GM12878 (cell line): ENCODE results near the gene PPFIA3. TPM values are rescaled to one million over a fixed set of nuclear protein-coding genes. Genes with fewer than 3 reads are reported as not detected.

Experiments used
- ATAC-seq: fragments of 200-7000 bp; cut with Tn5 transposase; 3 replicates; pipeline ENCODE4 v1.9.1; 2020; ENCODE audit warnings: mild to moderate bottlenecking, moderate library complexity
- BruUV-seq: library from RNA; stranded (reverse); fragments of 400-500 nt; replicated peaks from 2 replicates; lab custom pipeline; 2021; lab: Mats Ljungman, UMichigan
- CTCF ChIA-PET: fragments of 300-600 bp; sonication (Branson Sonifier 250); formaldehyde crosslinking; extraction: SDS; loops from one replicate; lab custom pipeline; 2021; ENCODE audit warnings: inconsistent platforms; lab: Yijun Ruan, JAX
- POLR2A ChIA-PET: fragments of 350-600 bp; formaldehyde crosslinking; extraction: SDS; loops from one replicate; lab custom pipeline; 2021; ENCODE audit warnings: inconsistent platforms; lab: Charles Lee
- RAD21 ChIA-PET: fragments of 300-600 bp; sonication (Branson Sonifier 250); formaldehyde crosslinking; loops from one replicate; lab custom pipeline; 2023; ENCODE audit warnings: antibody characterized with exemption; ENCODE audit not compliant: unreplicated experiment; lab: Charles Lee
- SMC1A ChIA-PET: fragments of 300-600 bp; sonication (Branson Sonifier 250); formaldehyde crosslinking; loops from one replicate; lab custom pipeline; 2023; ENCODE audit not compliant: unreplicated experiment, uncharacterized antibody; lab: Charles Lee
- DNase-seq: peaks from one replicate; pipeline ENCODE4 v3.0.0-alpha.2; 2011; ENCODE audit warnings: low read depth, low spot score
- FAIRE-seq: peaks from 3 replicates; lab custom pipeline; 2011; peaks lifted over from hg19 to GRCh38; lab: Jason Lieb, UNC
- H2AFZ ChIP-seq: 2 replicates; pipeline ENCODE4 v1.6.0; 2011; ENCODE audit warnings: low read depth, low read length, control low read depth; ENCODE audit not compliant: control insufficient read depth
- H3K27ac ChIP-seq: 2 replicates; pipeline ENCODE4 v1.5.1; 2011; ENCODE audit warnings: control low read depth; ENCODE audit not compliant: control insufficient read depth, insufficient read depth
- H3K27me3 ChIP-seq, 2 experiments: replicated peaks in 1 of 2; 2 replicates each; pipeline versions ENCODE4 v1.6.0 to v1.6.1; 2011; ENCODE audit warnings: low read length in 1 of 2; ENCODE audit not compliant: control insufficient read depth in 2 of 2, insufficient read depth in 2 of 2
- H3K36me3 ChIP-seq, 2 experiments: 2 replicates each; pipeline ENCODE4 v1.5.1; 2011; ENCODE audit warnings: low read length in 1 of 2; ENCODE audit not compliant: control insufficient read depth in 2 of 2, insufficient read depth in 2 of 2
- H3K4me1 ChIP-seq: 2 replicates; pipeline ENCODE4 v1.6.1; 2011; ENCODE audit warnings: mild to moderate bottlenecking, low read length, moderate library complexity, mixed read lengths; ENCODE audit not compliant: control insufficient read depth, insufficient read depth
- H3K4me2 ChIP-seq: 2 replicates; pipeline ENCODE4 v1.6.0; 2011; ENCODE audit warnings: control low read depth; ENCODE audit not compliant: control insufficient read depth, insufficient read depth
- H3K4me3 ChIP-seq: fragments of 200-600 bp; sonication (generic); 2 replicates; pipeline ENCODE4 v1.5.1; 2016
- H3K79me2 ChIP-seq: 2 replicates; pipeline ENCODE4 v1.6.0; 2011; ENCODE audit warnings: low read length; ENCODE audit not compliant: control insufficient read depth, insufficient read depth
- H3K9ac ChIP-seq: 2 replicates; pipeline ENCODE4 v1.8.0; 2011; ENCODE audit warnings: low read length, control low read depth, mixed read lengths; ENCODE audit not compliant: control insufficient read depth, insufficient read depth
- H3K9me3 ChIP-seq: replicated peaks from 3 replicates; pipeline ENCODE4 v1.5.1; 2011; ENCODE audit warnings: mild to moderate bottlenecking, low read length; ENCODE audit not compliant: control insufficient read depth, insufficient read depth
- H4K20me1 ChIP-seq: 2 replicates; pipeline ENCODE4 v1.6.0; 2011; ENCODE audit not compliant: control insufficient read depth, insufficient read depth
- CBX5 ChIP-seq: sonication (generic); IDR thresholded peaks from 2 replicates; pipeline ENCODE4 v1.6.1; 2016; ENCODE audit warnings: low read depth, moderate library complexity, mild to moderate bottlenecking, inconsistent platforms
- PML ChIP-seq: IDR thresholded peaks from 2 replicates; pipeline ENCODE4 v1.6.1; 2012; ENCODE audit warnings: low read length, inconsistent platforms
- POLR2A ChIP-seq: IDR thresholded peaks from 2 replicates; pipeline ENCODE4 v1.6.1; 2011; ENCODE audit warnings: low read depth, mild to moderate bottlenecking, low read length
- POLR2AphosphoS2 ChIP-seq: IDR thresholded peaks from 2 replicates; pipeline ENCODE4 v1.6.1; 2011; ENCODE audit warnings: low read depth, mild to moderate bottlenecking, low read length, improper control_type of control experiment, moderate library complexity
- ZBTB40 ChIP-seq: fragments of 450-650 bp; IDR thresholded peaks from 2 replicates; pipeline ENCODE4 v1.6.1; 2016; ENCODE audit warnings: mild to moderate bottlenecking, moderate library complexity, borderline replicate concordance
- WGBS: methylation state at CpG from one replicate; pipeline ENCODE4 v1.1.6; 2016; ENCODE audit warnings: low lambda C conversion rate; ENCODE audit not compliant: insufficient replicate concordance, insufficient coverage; ENCODE audit errors: missing lambda C conversion rate; 5-methylcytosine and 5-hydroxymethylcytosine counted together
- in situ Hi-C: fragments of 300-500 bp; cut with MboI; formaldehyde crosslinking; loops from 9 replicates; pipeline ENCODE4 v1.14.3; 2018; ENCODE audit warnings: mixed read lengths
- intact Hi-C: fragments of 100-400 bp; cut with micrococcal nuclease; formaldehyde crosslinking; loops from one replicate; pipeline ENCODE4 v1.14.2; 2022; ENCODE audit not compliant: unreplicated experiment
- polyA plus RNA-seq, 11 experiments: library from polyadenylated mRNA; depleted of rRNA in 4 of 11; unstranded in 6 of 11; stranded (reverse) in 5 of 11; fragments of >200 nt; fragmentation: Nextera tagmentation in 4 of 11; fragmentation: Illumina TruSeq in 1 of 11; extraction: Ambion mirVana in 4 of 11; extraction: Trizol in 1 of 11; gene quantifications; 1 replicate in 1 of 11; 2 replicates in 10 of 11; pipeline versions ENCODE4 v1.2.1 to v1.2.3, GENCODE V29; 2011 to 2016; ENCODE audit warnings: inconsistent platforms in 2 of 11, missing spikeins in 2 of 11, low read depth in 1 of 11
- total RNA-seq, 4 experiments: library from RNA; depleted of rRNA in 3 of 4; stranded (reverse); fragments of >200 nt in 3 of 4; fragmentation: Illumina TruSeq in 1 of 4; extraction: Trizol in 1 of 4; gene quantifications; 2 replicates each; pipeline versions ENCODE4 v1.2.1 to v1.2.3, GENCODE V29; 2013 to 2021

The PPFIA3 gene
- total and polyA plus RNA-seq, 10 of the 15 experiments (the other 5 are each of a cell fraction or from before 2014, with no cell fraction given) = 0.11 to 1.7 (median 0.73) TPM; not detected in 3

GRCh38 chr19:49173198-49173597 is 53.9 kb downstream of the PPFIA3 start:
- no peaks in the 10 kb centered on the region for H3K9me3 ChIP-seq
- H3K36me3 ChIP-seq = no peaks in the 10 kb centered on the region
- CTCF ChIA-PET = no interaction called here
- no peak overlapping the region for H3K27ac ChIP-seq
- H3K9ac ChIP-seq = no peak overlapping the region
- intact Hi-C loops (no loop called here), in situ Hi-C loops (no loop called here)
- no peak overlapping the region for H3K4me2 ChIP-seq
- SMC1A ChIA-PET = no interaction called here
- ATAC-seq (no peak), DNase-seq (no peak), FAIRE-seq (no peak)
- WGBS = 21% methylated on average over 2 of the region's 2 CpGs
- POLR2A ChIA-PET = no interaction called here
- no TSS peak for BruUV-seq
- no peaks in the 10 kb centered on the region for H3K4me1 ChIP-seq
- TF ChIP-seq CBX5 (no peak), POLR2AphosphoS2 (no peak), ZBTB40 (no peak), PML (no peak), POLR2A (no peak)
- H3K27me3 ChIP-seq = no peaks in the 10 kb centered on the region
- no peaks in the 10 kb centered on the region for H3K79me2 ChIP-seq
- H4K20me1 ChIP-seq = no peaks in the 10 kb centered on the region
- no peak overlapping the region for H3K4me3 ChIP-seq
- no peak overlapping the region for H2AFZ ChIP-seq
- RAD21 ChIA-PET = no interaction called here
